Activated B cell treated with CpG ODN at 0.5 μM for 24 hours (primary cell): ENCODE data around the gene TUBB. TPM values are rescaled to one million over a fixed set of nuclear protein-coding genes. Genes with fewer than 3 reads are reported as not detected.

Experiments
- ATAC-seq: fragments of 200-7000 bp; cut with Tn5 transposase; one replicate; pipeline ENCODE4 v1.10.0; 2021; ENCODE audit warnings: low read depth, mild to moderate bottlenecking, moderate library complexity
- CTCF ChIA-PET: fragments of 350-600 bp; sonication (Branson Sonifier 250); formaldehyde crosslinking; loops from one replicate; lab custom pipeline; 2021; ENCODE audit warnings: antibody characterized with exemption; lab: Charles Lee
- POLR2A ChIA-PET: fragments of 350-600 bp; sonication (Branson Sonifier 250); formaldehyde crosslinking; loops from one replicate; lab custom pipeline; 2021; ENCODE audit warnings: antibody characterized with exemption; lab: Charles Lee
- DNase-seq: peaks from one replicate; pipeline ENCODE4 v3.0.0; 2022
- H3K27ac Mint-ChIP-seq: one replicate; pipeline ENCODE4 v1.8.0; 2020; ENCODE audit warnings: mixed read lengths
- H3K27me3 Mint-ChIP-seq: one replicate; pipeline ENCODE4 v1.8.0; 2021; ENCODE audit warnings: mixed read lengths
- H3K36me3 Mint-ChIP-seq: one replicate; pipeline ENCODE4 v1.8.0; 2021; ENCODE audit warnings: low read depth, mixed read lengths
- H3K4me1 Mint-ChIP-seq: one replicate; pipeline ENCODE4 v1.8.0; 2021; ENCODE audit warnings: mixed read lengths
- H3K4me3 Mint-ChIP-seq: one replicate; pipeline ENCODE4 v1.8.0; 2020; ENCODE audit warnings: mild to moderate bottlenecking, mixed read lengths
- H3K9me3 Mint-ChIP-seq: one replicate; pipeline ENCODE4 v1.8.0; 2020; ENCODE audit warnings: mixed read lengths
- CTCF ChIP-seq: fragments of 200-600 bp; IDR thresholded peaks from one replicate; pipeline ENCODE4 v1.8.0; 2022; ENCODE audit warnings: antibody characterized with exemption, mild to moderate bottlenecking
- intact Hi-C: fragments of 100-400 bp; cut with micrococcal nuclease; formaldehyde crosslinking; loops from one replicate; pipeline ENCODE4 v1.15.1; 2024
- total RNA-seq: library from RNA; stranded (reverse); gene quantifications from 2 replicates; pipeline ENCODE4 v1.2.3, GENCODE V29; 2022

TUBB gene
- total RNA-seq, 1 donor from 2014 or later, result 700 TPM

- peak overlapping the region; percentile 92 for H3K4me3 Mint-ChIP-seq
- H3K4me1 Mint-ChIP-seq, result peaks cover 62% of the 10 kb centered on the region
- DNase-seq, result peak; percentile 94
- no peaks in the 10 kb centered on the region for H3K27me3 Mint-ChIP-seq
- TF ChIP-seq CTCF, result peak; percentile 73
- POLR2A ChIA-PET, result interaction anchor here (0.6 to 15.3 kb wide), 12 partner anchors 9 to 166 kb away, joined by 3 to 697 read pairs (median 4); partner anchors contain the start of genes GNL1, MDC1, MRPS18B and NRM
- peaks cover 67% of the 10 kb centered on the region for H3K36me3 Mint-ChIP-seq
- peak; percentile 33 for ATAC-seq
- peak overlapping the region; percentile 99 for H3K27ac Mint-ChIP-seq
- intact Hi-C loops, result loop anchor here (1.0 to 10.0 kb wide), 2 partner anchors 43 to 224 kb away; no protein-coding TSS in a partner anchor
- H3K9me3 Mint-ChIP-seq, result no peaks in the 10 kb centered on the region
- CTCF ChIA-PET, result interaction anchor here (0.6 to 15.7 kb wide), 20 partner anchors 10 to 408 kb away, joined by 3 to 576 read pairs (median 4); partner anchors contain the start of genes C6orf136, FLOT1, MDC1 and NRM
Measured at GRCh38 chr6:30678964-30679726, 41.0 kb upstream of the TUBB start.

GRCh38 chr6:30679765-30680535 lies 40.2 kb upstream of the TUBB start:
- CTCF ChIA-PET, result interaction anchor here (0.8 to 15.7 kb wide), 8 partner anchors 10 to 408 kb away, joined by 3 to 576 read pairs (median 8); partner anchors contain the start of genes MDC1, NRM and TUBB

GRCh38 chr6:30681766-30682142 lies 38.4 kb upstream of the TUBB start:
- Mint-ChIP-seq H3K27ac (peak overlapping the region; percentile 99), H3K36me3 (peaks cover 74% of the 10 kb centered on the region), H3K4me1 (peaks cover 69% of the 10 kb centered on the region), H3K4me3 (peak overlapping the region; percentile 92), H3K9me3 (no peaks in the 10 kb centered on the region), H3K27me3 (no peaks in the 10 kb centered on the region)
- no peak for TF ChIP-seq CTCF
- intact Hi-C loops, result loop anchor here (1.0 to 10.0 kb wide), 7 partner anchors 8 to 883 kb away; partner anchors contain the start of genes DHX16, GTF2H4, MDC1 and MRPS18B
- POLR2A ChIA-PET, result interaction anchor here (1.0 to 15.3 kb wide), 11 partner anchors 8 to 228 kb away, joined by 3 to 697 read pairs (median 5); partner anchors contain the start of genes DHX16, MDC1, MRPS18B and NRM
- DNase-seq (no peak), ATAC-seq (no peak)
- CTCF ChIA-PET, result interaction anchor here (2.1 to 15.7 kb wide), 3 partner anchors 8 to 47 kb away, joined by 7 to 576 read pairs (median 58); partner anchors contain the start of genes MDC1, NRM and TUBB

More at GRCh38 chr6:30679765-30680535, 40.2 kb upstream of the TUBB start:
- Mint-ChIP-seq H3K4me3 (peak overlapping the region; percentile 92), H3K27ac (peak overlapping the region; percentile 99), H3K4me1 (peaks cover 64% of the 10 kb centered on the region), H3K36me3 (peaks cover 71% of the 10 kb centered on the region), H3K9me3 (no peaks in the 10 kb centered on the region), H3K27me3 (no peaks in the 10 kb centered on the region)
- ATAC-seq (no peak), DNase-seq (no peak)
- POLR2A ChIA-PET, result interaction anchor here (0.7 to 15.3 kb wide), 6 partner anchors 8 to 123 kb away, joined by 4 to 697 read pairs (median 16); partner anchors contain the start of genes MDC1, MRPS18B, PPP1R10 and PRR3
- TF ChIP-seq CTCF, result no peak
- intact Hi-C loops, result loop anchor here (1.0 to 10.0 kb wide), 5 partner anchors 42 to 885 kb away; partner anchors contain the start of genes GTF2H4 and TRIM26

- CTCF ChIA-PET, result interaction anchor here (2.1 to 15.7 kb wide), 3 partner anchors 7 to 46 kb away, joined by 7 to 576 read pairs (median 58); partner anchors contain the start of genes MDC1, NRM and TUBB
Measured at GRCh38 chr6:30682143-30683117, 37.7 kb upstream of the TUBB start.

More at GRCh38 chr6:30682143-30683117, 37.7 kb upstream of the TUBB start:
- Mint-ChIP-seq H3K4me1 (peaks cover 72% of the 10 kb centered on the region), H3K27ac (peak overlapping the region; percentile 99), H3K4me3 (peak overlapping the region; percentile 92), H3K36me3 (peaks cover 69% of the 10 kb centered on the region), H3K27me3 (no peaks in the 10 kb centered on the region), H3K9me3 (no peaks in the 10 kb centered on the region)
- DNase-seq, result peak; percentile 80
- no peak for TF ChIP-seq CTCF
- ATAC-seq, result peak; percentile 59
- intact Hi-C loops, result loop anchor here (1.0 to 10.0 kb wide), 7 partner anchors 9 to 882 kb away; partner anchors contain the start of genes DHX16, GTF2H4, MDC1 and MRPS18B
- POLR2A ChIA-PET, result interaction anchor here (0.6 to 15.3 kb wide), 14 partner anchors 7 to 229 kb away, joined by 3 to 697 read pairs (median 7); partner anchors contain the start of genes DHX16, MDC1, MRPS18B and NRM
